Small intestine (tissue), 7 donors: ENCODE results near the gene ST3GAL3. TPM values are rescaled to one million over a fixed set of nuclear protein-coding genes. Genes with fewer than 3 reads are reported as not detected.
"Not testable (repeated sequence)": the region's sequence is repeated elsewhere in the genome, so short reads cannot be mapped to it uniquely, and the experiment has no call there.

Experiments
- DNase-seq, 2 donors: peaks; one replicate each; pipeline versions ENCODE4 v3.0.0 to v3.0.0-alpha.2; 2013
- FAIRE-seq: peaks from 2 replicates; lab custom pipeline; 2012; peaks lifted over from hg19 to GRCh38; lab: Jason Lieb, UNC
- H3K27ac ChIP-seq, 3 donors: one replicate each; pipeline ENCODE4 v1.5.1; 2013; ENCODE audit warnings: low read length in 2 of 3, mild to moderate bottlenecking in 2 of 3, control low read depth in 1 of 3, inconsistent platforms in 1 of 3, low read depth in 1 of 3, moderate library complexity in 1 of 3
- H3K27me3 ChIP-seq, 3 donors: one replicate each; pipeline ENCODE4 v1.6.1; 2013; ENCODE audit warnings: low read length in 3 of 3, inconsistent platforms in 1 of 3; ENCODE audit not compliant: control insufficient read depth in 3 of 3, insufficient read depth in 3 of 3
- H3K36me3 ChIP-seq, 3 donors: one replicate each; pipeline ENCODE4 v1.6.1; 2013; ENCODE audit warnings: low read length in 3 of 3, inconsistent platforms in 1 of 3, low read depth in 1 of 3, mild to moderate bottlenecking in 1 of 3, moderate library complexity in 1 of 3; ENCODE audit not compliant: control insufficient read depth in 3 of 3, insufficient read depth in 2 of 3
- H3K4me1 ChIP-seq, 3 donors: one replicate each; pipeline ENCODE4 v1.6.1; 2013; ENCODE audit warnings: low read length in 2 of 3, inconsistent platforms in 1 of 3, low read depth in 1 of 3, mild to moderate bottlenecking in 1 of 3, moderate library complexity in 1 of 3; ENCODE audit not compliant: control insufficient read depth in 3 of 3, insufficient read depth in 2 of 3
- H3K4me3 ChIP-seq, 3 donors: one replicate each; pipeline ENCODE4 v1.5.1; 2013; ENCODE audit warnings: low read length in 3 of 3, control low read depth in 1 of 3, inconsistent platforms in 1 of 3, low read depth in 1 of 3, mild to moderate bottlenecking in 1 of 3, moderate library complexity in 1 of 3
- H3K9me3 ChIP-seq, 2 donors: one replicate each; pipeline ENCODE4 v1.6.1; 2013; ENCODE audit warnings: low read depth in 1 of 2, low read length in 1 of 2; ENCODE audit not compliant: control insufficient read depth in 2 of 2, insufficient read depth in 1 of 2
- WGBS, 3 donors: extraction: QIAGEN DNeasy Blood & Tissue Kit; methylation state at CpG; one replicate each; pipeline ENCODE4 v1.1.7; 2013; 5-methylcytosine and 5-hydroxymethylcytosine counted together
- polyA plus RNA-seq, 4 donors: library from polyadenylated mRNA; stranded (reverse) in 3 of 4; unstranded in 1 of 4; fragments of 200-250 nt in 3 of 4; fragments of 120-200 nt in 1 of 4; gene quantifications; one replicate each; pipeline versions ENCODE4 v1.2.1 to v1.2.3, GENCODE V29; 2013
- donor health status: healthy with polysubstance abuse.
- donor health status: control.
- donor health status: control.
- donor health status: Bipolar disorder and iron deficiency.
- donor health status: healthy.

Gene ST3GAL3
- polyA plus RNA-seq, 4 donors, result 1.1 to 5.4 (median 3.7) TPM

DNA sequence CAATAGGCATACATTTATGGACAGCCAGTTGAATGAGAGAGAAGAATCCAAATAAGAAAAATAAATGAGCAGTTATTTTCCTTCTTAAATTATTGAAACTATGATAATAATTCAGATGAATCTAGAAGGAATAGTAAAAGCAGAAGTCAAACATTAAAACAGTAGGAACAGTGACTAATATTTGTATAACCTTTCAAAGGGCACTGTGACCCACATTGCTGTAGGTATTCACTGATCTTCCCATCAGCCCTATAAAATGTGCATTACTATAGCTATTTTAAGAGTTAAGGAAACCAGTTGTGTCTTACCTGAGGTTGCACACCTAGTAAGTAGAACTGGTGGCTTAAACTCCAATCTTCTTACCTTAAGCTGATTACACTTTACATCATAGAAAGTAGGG is 123.5 kb downstream of the ST3GAL3 start:
- H3K4me1 ChIP-seq, result peaks cover 0 to 3% (median 0%) of the 10 kb centered on the region in 3 donors
- peaks cover 0 to 7% (median 0%) of the 10 kb centered on the region in 3 donors for H3K36me3 ChIP-seq
- FAIRE-seq, result no peak
- H3K9me3 ChIP-seq, result no peaks in the 10 kb centered on the region
- no peak for DNase-seq
- no peak overlapping the region for H3K4me3 ChIP-seq
- no peaks in the 10 kb centered on the region for H3K27me3 ChIP-seq
- H3K27ac ChIP-seq, result no peak overlapping the region

DNA sequence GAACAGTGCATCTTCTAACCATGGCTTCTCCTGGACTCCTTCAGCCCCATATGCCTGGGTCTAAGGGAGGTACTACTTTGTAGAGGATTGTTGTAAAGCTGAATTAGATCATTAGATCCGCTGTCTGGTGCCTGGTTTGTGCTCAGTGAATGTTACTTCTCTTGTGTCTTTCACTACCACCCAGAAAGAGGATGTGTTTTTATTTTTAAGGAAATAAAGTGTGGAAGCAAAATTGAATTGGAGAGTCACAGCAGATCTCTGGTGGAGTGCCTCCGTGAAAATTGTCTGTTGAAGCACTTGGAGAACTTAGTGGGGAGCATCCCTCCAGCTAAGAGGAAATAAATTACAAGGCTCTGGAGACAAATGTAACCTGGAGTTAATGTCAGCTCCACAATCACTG is 124.5 kb downstream of the ST3GAL3 start:
- H3K27ac ChIP-seq, result peak overlapping the region in 1 of 3 donors; percentile 4
- H3K4me3 ChIP-seq, result no peak overlapping the region
- H3K4me1 ChIP-seq, result peaks cover 3 to 12% (median 5%) of the 10 kb centered on the region in 3 donors
- FAIRE-seq (no peak), DNase-seq (no peak)
- H3K9me3 ChIP-seq, result no peaks in the 10 kb centered on the region
- H3K27me3 ChIP-seq, result no peaks in the 10 kb centered on the region
- 85 to 91% (median 85%) methylated on average over 2 of the region's 2 CpGs for WGBS, 3 donors
- peaks cover 0 to 9% (median 0%) of the 10 kb centered on the region in 3 donors for H3K36me3 ChIP-seq

DNA sequence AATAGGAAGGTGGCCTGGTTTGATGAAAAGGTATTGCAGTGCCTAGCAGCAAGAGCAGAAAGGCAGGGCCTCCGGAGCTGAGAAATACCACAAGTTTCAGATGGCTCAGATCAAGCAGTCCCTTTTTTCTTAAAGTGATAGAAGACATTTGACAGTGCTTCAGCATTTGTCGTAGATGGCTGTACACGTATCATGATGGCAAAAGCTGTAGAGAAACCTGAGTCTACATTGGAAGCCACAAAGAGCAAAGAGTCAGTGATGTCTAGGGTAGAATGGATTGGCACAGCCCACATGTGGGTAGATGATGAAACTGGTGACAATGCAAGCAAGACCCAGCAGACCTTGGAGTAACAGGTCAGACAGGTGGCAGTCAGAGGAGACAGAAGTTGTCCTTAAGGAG is 124.9 kb downstream of the ST3GAL3 start:
- no peaks in the 10 kb centered on the region for H3K27me3 ChIP-seq
- H3K27ac ChIP-seq, result peak overlapping the region in 1 of 3 donors; percentile 32
- H3K9me3 ChIP-seq, result no peaks in the 10 kb centered on the region
- H3K36me3 ChIP-seq, result peaks cover 0 to 9% (median 0%) of the 10 kb centered on the region in 3 donors
- FAIRE-seq (no peak), DNase-seq (no peak)
- H3K4me3 ChIP-seq, result no peak overlapping the region
- H3K4me1 ChIP-seq, result peaks cover 3 to 16% (median 5%) of the 10 kb centered on the region in 3 donors
- 64 to 86% (median 75%) methylated on average over 3 of the region's 3 CpGs for WGBS, 3 donors

DNA sequence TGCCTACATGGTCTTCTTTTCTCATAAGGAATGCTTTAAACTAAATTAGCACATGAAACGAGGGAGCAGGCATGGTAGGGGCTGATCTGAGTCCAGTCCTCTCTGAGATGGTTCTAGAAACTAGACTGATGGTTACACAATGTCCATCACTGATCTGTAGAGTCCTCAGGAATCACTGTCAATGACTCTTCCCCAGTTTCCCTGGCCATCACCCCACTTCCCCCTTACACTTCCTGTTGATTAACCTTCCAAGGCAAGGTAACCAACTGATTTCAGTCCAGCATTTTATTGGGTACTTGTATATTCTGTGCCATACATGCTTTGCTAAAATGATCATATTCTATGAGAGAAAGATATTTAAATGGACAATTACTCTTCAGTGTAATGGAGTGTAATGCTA is 125.7 kb downstream of the ST3GAL3 start:
- H3K36me3 ChIP-seq, result peaks cover 0 to 9% (median 0%) of the 10 kb centered on the region in 3 donors
- 73 to 90% (median 85%) methylated on average over 1 of the region's 1 CpG for WGBS, 3 donors
- FAIRE-seq, result no peak

DNA sequence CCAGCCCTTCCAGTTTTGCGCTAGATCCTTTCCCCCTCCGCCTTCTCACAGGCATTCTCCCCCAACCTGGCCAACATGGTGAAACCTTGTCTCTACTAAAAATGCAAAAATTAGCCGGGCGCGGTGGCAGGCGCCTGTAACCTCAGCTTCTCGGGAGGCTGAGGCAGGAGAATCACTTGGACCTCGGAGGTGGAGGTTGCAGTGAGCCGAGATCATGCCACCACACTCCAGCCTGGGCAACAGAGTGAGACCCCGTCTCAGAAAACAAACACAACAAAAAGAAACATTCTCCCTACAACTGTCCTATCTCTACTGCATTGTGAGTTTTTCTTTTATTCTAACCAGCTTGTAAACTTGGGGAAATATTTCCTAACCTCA is 126.6 kb downstream of the ST3GAL3 start:
- H3K9me3 ChIP-seq, H3K4me3 ChIP-seq, DNase-seq, FAIRE-seq, H3K27me3 ChIP-seq: not testable (repeated sequence)
- WGBS, 3 donors, result 82 to 91% (median 86%) methylated on average over 10 of the region's 10 CpGs
- peaks cover 3 to 16% (median 5%) of the 10 kb centered on the region in 3 donors for H3K4me1 ChIP-seq
- peak overlapping the region in 1 of 3 donors; percentile 8 for H3K27ac ChIP-seq
- peaks cover 0 to 10% (median 0%) of the 10 kb centered on the region in 3 donors for H3K36me3 ChIP-seq

More for the DNA sequence above, 125.7 kb downstream of the ST3GAL3 start:
- Histone ChIP-seq H3K9me3 (no peaks in the 10 kb centered on the region), H3K27ac (no peak overlapping the region), H3K27me3 (no peaks in the 10 kb centered on the region), H3K4me3 (no peak overlapping the region), H3K4me1 (peaks cover 3 to 16% (median 5%) of the 10 kb centered on the region in 3 donors)
- no peak for DNase-seq

DNA sequence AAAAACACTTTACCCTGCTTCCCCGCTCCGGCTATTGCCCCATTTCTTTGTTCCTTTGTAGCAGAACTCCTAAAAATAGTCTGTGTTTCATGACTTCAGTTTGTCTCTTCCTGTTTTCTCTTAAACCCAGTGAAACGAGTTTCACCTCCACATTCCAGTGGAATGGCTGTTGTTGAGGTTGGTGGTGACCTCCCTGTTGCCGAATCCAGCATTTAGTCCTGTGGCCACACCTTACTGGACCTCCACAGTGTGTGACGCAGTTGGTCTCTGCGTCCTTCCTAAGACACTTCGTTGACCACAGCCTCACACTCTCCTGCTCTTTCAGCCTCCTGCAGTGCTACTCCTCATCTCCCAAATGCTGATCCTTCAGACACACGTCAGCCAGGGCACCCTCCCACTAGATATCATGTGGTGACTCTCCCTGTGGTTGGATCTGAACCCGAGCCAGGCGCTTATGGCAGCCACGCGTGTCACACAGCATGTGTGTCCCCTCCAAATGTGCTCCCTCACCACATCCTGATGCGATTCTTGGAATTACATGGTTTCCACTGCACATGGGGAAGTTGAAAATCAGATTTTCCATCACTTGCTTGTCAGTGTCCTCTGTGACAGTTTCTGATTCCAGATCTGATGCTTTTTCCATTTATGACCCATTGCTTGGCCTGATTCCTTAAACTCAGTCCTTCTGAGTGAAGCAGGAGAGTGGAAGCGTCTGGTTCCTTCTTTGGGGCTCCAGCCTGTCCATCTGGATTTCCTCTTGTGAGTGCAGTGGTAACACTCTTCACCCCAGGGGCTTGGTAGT is 127.1 kb downstream of the ST3GAL3 start:
- Histone ChIP-seq H3K4me1 (peaks cover 3 to 16% (median 5%) of the 10 kb centered on the region in 3 donors), H3K9me3 (no peaks in the 10 kb centered on the region), H3K4me3 (no peak overlapping the region), H3K36me3 (peaks cover 0 to 11% (median 0%) of the 10 kb centered on the region in 3 donors), H3K27me3 (no peaks in the 10 kb centered on the region), H3K27ac (peak overlapping the region in 1 of 3 donors; percentile 86)
- FAIRE-seq (no peak), DNase-seq (no peak)
- WGBS, 3 donors, result 72 to 91% (median 84%) methylated on average over 14 of the region's 14 CpGs

DNA sequence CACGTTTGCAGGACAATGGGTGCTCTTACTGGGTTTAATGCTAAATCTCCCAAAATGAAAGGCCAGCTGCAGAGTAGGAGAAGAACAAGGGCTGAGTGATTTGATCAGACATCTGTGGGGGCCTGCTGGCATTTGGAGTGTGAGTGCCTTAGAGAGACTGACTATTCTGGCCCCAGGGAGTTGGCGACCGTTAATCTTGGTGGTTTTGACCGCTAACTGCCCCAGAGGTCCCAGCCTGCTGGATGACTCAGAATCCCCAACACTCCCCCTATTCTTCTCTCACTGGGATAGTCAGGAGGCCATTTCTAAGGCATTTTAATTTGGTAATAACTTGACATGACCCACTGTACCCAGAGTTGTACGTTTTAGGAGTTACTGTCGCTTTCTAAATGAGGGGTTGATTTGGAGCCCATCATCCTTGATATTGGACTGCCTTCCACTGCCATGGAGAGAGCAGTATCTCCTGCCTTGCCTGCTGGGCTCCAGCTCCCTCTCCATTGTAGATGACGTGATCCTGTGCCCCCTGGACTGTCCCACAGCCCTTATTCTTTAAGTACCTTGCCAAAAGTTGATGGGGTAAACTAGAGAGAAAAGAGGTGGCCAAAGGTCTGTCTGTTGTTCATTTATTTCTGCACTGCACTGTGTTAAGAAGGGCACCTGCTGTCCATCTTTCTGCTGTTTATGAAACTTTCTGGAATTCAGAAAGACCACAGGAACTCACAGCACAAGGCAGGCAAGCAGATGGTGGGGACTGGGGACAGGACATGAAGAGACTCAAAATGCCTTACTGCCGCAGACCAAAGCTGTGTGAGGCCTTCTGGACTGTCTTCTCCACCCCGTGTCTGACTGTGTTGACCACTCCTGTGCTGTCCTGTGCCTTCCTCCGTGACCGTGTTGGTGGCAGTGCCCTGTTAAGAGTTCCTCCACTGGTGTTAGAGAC is 128.0 kb downstream of the ST3GAL3 start:
- DNase-seq (no peak), FAIRE-seq (no peak)
- no peaks in the 10 kb centered on the region for H3K9me3 ChIP-seq
- WGBS, 3 donors, result 79 to 87% (median 83%) methylated on average over 11 of the region's 11 CpGs
- H3K36me3 ChIP-seq, result peaks cover 0 to 11% (median 0%) of the 10 kb centered on the region in 3 donors
- H3K4me1 ChIP-seq, result peaks cover 3 to 16% (median 5%) of the 10 kb centered on the region in 3 donors
- peak overlapping the region in 1 of 3 donors; percentile 86 for H3K27ac ChIP-seq
- no peaks in the 10 kb centered on the region for H3K27me3 ChIP-seq
- H3K4me3 ChIP-seq, result no peak overlapping the region
